Coronary artery (tissue), 2 donors: Measurements from ENCODE around the gene TPT1.
A peak's percentile ranks its signal among the peaks of the same experiment; 100 is the strongest.

Experiments used
- DNase-seq: peaks from one replicate; pipeline ENCODE4 v3.0.0-alpha.2; 2017; ENCODE audit warnings: low spot score
- H3K27ac ChIP-seq, 2 donors: fragments of 200-600 bp; sonication (generic); one replicate each; pipeline ENCODE4 v1.5.1; 2016 to 2019
- H3K4me3 ChIP-seq: fragments of 200-600 bp; sonication (generic); 2 replicates; pipeline ENCODE4 v1.5.1; 2016; ENCODE audit warnings: mild to moderate bottlenecking, moderate library complexity
- TF ChIP-seq, protein P1 (sequence below): fragments of 200-600 bp; sonication (generic); IDR thresholded peaks from one replicate; pipeline ENCODE4 v1.5.1; 2019; ENCODE audit warnings: antibody characterized with exemption

Gene TPT1

GRCh38 chr13:45298206-45298505 lies 42.8 kb downstream of the TPT1 start:
- TF ChIP-seq, protein P1, sequence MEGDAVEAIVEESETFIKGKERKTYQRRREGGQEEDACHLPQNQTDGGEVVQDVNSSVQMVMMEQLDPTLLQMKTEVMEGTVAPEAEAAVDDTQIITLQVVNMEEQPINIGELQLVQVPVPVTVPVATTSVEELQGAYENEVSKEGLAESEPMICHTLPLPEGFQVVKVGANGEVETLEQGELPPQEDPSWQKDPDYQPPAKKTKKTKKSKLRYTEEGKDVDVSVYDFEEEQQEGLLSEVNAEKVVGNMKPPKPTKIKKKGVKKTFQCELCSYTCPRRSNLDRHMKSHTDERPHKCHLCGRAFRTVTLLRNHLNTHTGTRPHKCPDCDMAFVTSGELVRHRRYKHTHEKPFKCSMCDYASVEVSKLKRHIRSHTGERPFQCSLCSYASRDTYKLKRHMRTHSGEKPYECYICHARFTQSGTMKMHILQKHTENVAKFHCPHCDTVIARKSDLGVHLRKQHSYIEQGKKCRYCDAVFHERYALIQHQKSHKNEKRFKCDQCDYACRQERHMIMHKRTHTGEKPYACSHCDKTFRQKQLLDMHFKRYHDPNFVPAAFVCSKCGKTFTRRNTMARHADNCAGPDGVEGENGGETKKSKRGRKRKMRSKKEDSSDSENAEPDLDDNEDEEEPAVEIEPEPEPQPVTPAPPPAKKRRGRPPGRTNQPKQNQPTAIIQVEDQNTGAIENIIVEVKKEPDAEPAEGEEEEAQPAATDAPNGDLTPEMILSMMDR = no peak

GRCh38 chr13:45297456-45298205 lies 43.4 kb downstream of the TPT1 start:
- no peak overlapping the region for H3K4me3 ChIP-seq
- H3K27ac ChIP-seq = no peak overlapping the region
- DNase-seq = no peak
- TF ChIP-seq, protein P1 = no peak

More at GRCh38 chr13:45298206-45298505, 42.8 kb downstream of the TPT1 start:
- H3K4me3 ChIP-seq = no peak overlapping the region
- H3K27ac ChIP-seq = no peak overlapping the region
- DNase-seq = no peak

- Histone ChIP-seq H3K4me3 (no peak overlapping the region), H3K27ac (no peak overlapping the region)
- no peak for DNase-seq
- TF ChIP-seq, protein P1 = no peak
Measured at GRCh38 chr13:45296259-45296658, 44.7 kb downstream of the TPT1 start.

GRCh38 chr13:45295536-45295935 lies 45.4 kb downstream of the TPT1 start:
- TF ChIP-seq, protein P1 = no peak
- Histone ChIP-seq H3K4me3 (no peak overlapping the region), H3K27ac (no peak overlapping the region)
- peak; percentile 33 for DNase-seq

GRCh38 chr13:45292176-45292575 lies 48.8 kb downstream of the TPT1 start:
- Histone ChIP-seq H3K4me3 (no peak overlapping the region), H3K27ac (no peak overlapping the region)
- TF ChIP-seq, protein P1 = no peak
- DNase-seq = peak; percentile 22

- no peak for DNase-seq
- no peak overlapping the region for H3K27ac ChIP-seq
- TF ChIP-seq, protein P1 = no peak
- H3K4me3 ChIP-seq = no peak overlapping the region
Measured at GRCh38 chr13:45289936-45290563, 50.9 kb downstream of the TPT1 start.
